GM21381 (cell line): ENCODE data around the gene MTMR2.

Source experiments
- ATAC-seq: cut with Tn5 transposase; IDR thresholded peaks from one replicate; pipeline ENCODE4 v1.9.1; 2021; ENCODE audit warnings: mild to moderate bottlenecking, moderate library complexity; ENCODE audit not compliant: unreplicated experiment

MTMR2 gene

DNA sequence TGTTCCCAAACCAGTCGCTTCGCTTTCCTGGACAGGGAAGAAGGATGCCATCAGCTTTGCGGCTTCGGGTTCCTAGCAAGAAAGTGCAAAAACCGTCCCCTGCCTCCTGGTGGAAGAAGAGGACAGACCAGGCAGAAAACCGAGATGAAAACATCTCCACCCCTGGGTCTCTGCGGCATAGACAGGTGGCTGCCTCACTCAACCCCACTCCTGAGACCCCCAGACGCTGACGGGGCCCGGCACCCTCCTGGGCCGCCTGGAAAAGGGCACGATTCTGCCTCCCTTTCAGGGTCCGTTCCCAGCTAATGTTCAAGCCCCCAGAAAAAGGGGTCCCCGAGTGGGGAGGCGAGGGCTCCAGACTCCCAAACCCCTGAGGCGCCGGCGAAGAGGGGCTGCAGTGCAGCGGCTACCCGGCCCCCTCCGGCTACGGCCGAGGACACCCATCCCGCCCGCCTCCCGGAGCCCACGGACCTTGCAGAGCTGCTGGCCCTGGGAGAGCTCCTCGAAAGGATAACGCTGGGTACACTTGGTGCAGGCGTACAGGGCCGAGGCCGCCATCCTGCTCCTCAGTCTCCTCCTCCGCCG, 134.9 kb downstream of the MTMR2 start:
- ATAC-seq = no peak
